ENCODE results near the gene ARL3.
"Not testable (repeated sequence)": the region's sequence is repeated elsewhere in the genome, so short reads cannot be mapped to it uniquely, and the experiment has no call there.

The ARL3 gene, protein sequence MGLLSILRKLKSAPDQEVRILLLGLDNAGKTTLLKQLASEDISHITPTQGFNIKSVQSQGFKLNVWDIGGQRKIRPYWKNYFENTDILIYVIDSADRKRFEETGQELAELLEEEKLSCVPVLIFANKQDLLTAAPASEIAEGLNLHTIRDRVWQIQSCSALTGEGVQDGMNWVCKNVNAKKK

GRCh38 chr10:102713814-102714620 is at the start of gene ARL3:
Gene ARL3, minus strand, starts transcription at chr10:102714397. Its CDS starts 122 bp downstream, at chr10:102714275.
- TF ChIP-seq, protein P1, sequence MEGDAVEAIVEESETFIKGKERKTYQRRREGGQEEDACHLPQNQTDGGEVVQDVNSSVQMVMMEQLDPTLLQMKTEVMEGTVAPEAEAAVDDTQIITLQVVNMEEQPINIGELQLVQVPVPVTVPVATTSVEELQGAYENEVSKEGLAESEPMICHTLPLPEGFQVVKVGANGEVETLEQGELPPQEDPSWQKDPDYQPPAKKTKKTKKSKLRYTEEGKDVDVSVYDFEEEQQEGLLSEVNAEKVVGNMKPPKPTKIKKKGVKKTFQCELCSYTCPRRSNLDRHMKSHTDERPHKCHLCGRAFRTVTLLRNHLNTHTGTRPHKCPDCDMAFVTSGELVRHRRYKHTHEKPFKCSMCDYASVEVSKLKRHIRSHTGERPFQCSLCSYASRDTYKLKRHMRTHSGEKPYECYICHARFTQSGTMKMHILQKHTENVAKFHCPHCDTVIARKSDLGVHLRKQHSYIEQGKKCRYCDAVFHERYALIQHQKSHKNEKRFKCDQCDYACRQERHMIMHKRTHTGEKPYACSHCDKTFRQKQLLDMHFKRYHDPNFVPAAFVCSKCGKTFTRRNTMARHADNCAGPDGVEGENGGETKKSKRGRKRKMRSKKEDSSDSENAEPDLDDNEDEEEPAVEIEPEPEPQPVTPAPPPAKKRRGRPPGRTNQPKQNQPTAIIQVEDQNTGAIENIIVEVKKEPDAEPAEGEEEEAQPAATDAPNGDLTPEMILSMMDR (conservative IDR thresholded peaks at IDR 0.05; ENCODE audit: low read depth, low read length) = peak; percentile 44
- peak within 1 kb of the TSS; percentile 89 for H3K4me3 ChIP-seq (ENCODE audit: low read length)
- DNase-seq (ENCODE audit: low read depth) = peak; percentile 93

DNA sequence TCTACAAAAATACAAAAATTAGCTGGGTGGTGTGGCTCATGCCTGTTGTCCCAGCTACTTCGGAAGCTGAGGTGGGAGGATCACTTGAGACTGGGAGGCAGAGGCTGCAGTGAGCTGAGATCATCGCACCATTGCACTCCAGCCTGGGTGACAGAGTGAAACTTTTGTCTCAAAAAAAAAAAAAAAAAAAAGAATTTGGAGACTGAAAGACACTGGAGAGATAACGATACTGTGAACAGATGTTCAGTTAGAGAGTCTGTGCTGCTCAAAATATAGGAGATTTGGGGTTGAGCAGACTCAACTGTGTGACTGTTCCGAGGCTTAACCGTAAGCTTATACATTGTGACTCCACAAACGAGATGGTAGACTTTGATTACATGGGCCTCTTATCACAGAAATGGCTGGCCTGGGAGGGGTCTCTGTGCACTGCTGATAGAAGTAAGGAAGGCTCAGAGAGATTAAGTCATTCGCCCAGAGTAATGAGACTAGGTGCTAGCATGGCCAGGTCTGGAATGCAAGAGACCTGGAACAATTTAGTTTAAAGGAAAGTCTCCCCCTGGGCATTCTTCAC is 48.9 kb upstream of the ARL3 start:
- no peak overlapping the region for H3K4me3 ChIP-seq (ENCODE audit: low read length)
- TF ChIP-seq, protein P1 (conservative IDR thresholded peaks at IDR 0.05; ENCODE audit: low read depth, low read length) = no peak
- DNase-seq (ENCODE audit: low read depth) = no peak

- no peak for DNase-seq (ENCODE audit: low read depth)
- TF ChIP-seq, protein P1 (conservative IDR thresholded peaks at IDR 0.05; ENCODE audit: low read depth, low read length) = no peak
- H3K4me3 ChIP-seq (ENCODE audit: low read length) = no peak overlapping the region
Observed at GRCh38 chr10:102762401-102763015, 48.3 kb upstream of the ARL3 start.

DNA sequence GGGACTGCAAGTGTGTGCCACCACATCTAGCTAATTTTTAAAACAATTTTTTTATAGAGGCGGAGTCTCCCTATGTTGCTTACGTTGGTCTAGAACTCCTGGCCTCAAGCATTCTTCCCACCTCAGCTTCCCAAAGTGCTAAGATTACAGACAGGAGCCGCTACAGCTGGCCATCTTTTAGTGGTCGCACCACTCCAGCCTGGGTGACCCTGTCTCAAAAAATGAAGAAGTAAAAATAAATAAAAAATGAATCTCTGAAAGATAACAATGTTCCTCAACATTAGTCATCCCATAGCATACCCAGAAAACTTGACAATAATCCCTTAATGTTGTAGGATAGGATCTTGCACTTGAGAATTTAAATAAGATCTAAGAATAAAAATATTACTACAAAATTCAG is 47.8 kb upstream of the ARL3 start:
- TF ChIP-seq, protein P1 (conservative IDR thresholded peaks at IDR 0.05; ENCODE audit: low read depth, low read length) = no peak
- DNase-seq (ENCODE audit: low read depth) = no peak
- no peak overlapping the region for H3K4me3 ChIP-seq (ENCODE audit: low read length)

- TF ChIP-seq, protein P1 (conservative IDR thresholded peaks at IDR 0.05; ENCODE audit: low read depth, low read length) = no peak
- no peak for DNase-seq (ENCODE audit: low read depth)
Observed at GRCh38 chr10:102759497-102760210, 45.5 kb upstream of the ARL3 start.

GRCh38 chr10:102758933-102759262 is 44.7 kb upstream of the ARL3 start:
- DNase-seq (ENCODE audit: low read depth); H3K4me3 ChIP-seq (ENCODE audit: low read length): not testable (repeated sequence)

More at GRCh38 chr10:102759497-102760210, 45.5 kb upstream of the ARL3 start:
- no peak overlapping the region for H3K4me3 ChIP-seq (ENCODE audit: low read length)

Measured in retinal pigment epithelial cell (primary cell).